Measurements from ENCODE around the gene P2RX2. TPM values are rescaled to one million over a fixed set of nuclear protein-coding genes. Genes with fewer than 3 reads are reported as not detected.

Gene P2RX2
- total RNA-seq, 5 donors from 2014 or later (not counting 1 experiment from before 2014, with no cell fraction given) = not detected

- Histone ChIP-seq H3K4me1 (ENCODE audit: control insufficient read depth in 1 of 2, extremely low read depth in 1 of 2, insufficient read depth in 2 of 2, low read length in 2 of 2) (peaks cover 0 to 15% of the 10 kb centered on the region in 2 experiments), H3K4me3 (ENCODE audit: control insufficient read depth in 1 of 2, extremely low read depth in 1 of 2, low read length in 1 of 2) (no peak overlapping the region), H3K27ac (ENCODE audit: low read length) (no peak overlapping the region), H3K36me3 (ENCODE audit: control insufficient read depth in 2 of 2, extremely low read depth in 1 of 2, insufficient read depth in 1 of 2, low read length in 1 of 2) (no peaks in the 10 kb centered on the region), H3K27me3 (replicated peaks in 1 of 2; ENCODE audit: control insufficient read depth in 2 of 2, extremely low read depth in 1 of 2, insufficient read depth in 2 of 2, low read length in 1 of 2) (peaks cover 13 to 69% of the 10 kb centered on the region in 2 experiments), H3K9me3 (no peaks in the 10 kb centered on the region)
- CTCF ChIA-PET = no interaction called here
- POLR2A ChIA-PET = no interaction called here
- ATAC-seq (replicated peaks in 1 of 4) (no peak), DNase-seq (no peak)
- Mint-ChIP-seq H3K4me1 (peaks cover 8 to 16% (median 8%) of the 10 kb centered on the region in 3 donors), H3K27ac (no peak overlapping the region), H3K36me3 (no peaks in the 10 kb centered on the region), H3K4me3 (peak overlapping the region in 1 of 3 donors; percentile 75), H3K27me3 (peaks cover 44 to 50% of the 10 kb centered on the region in 2 donors), H3K9me3 (no peaks in the 10 kb centered on the region)
- 75% methylated on average over 26 of the region's 33 CpGs for WGBS (ENCODE audit: insufficient coverage)
Measured at GRCh38 chr12:132610866-132611602, 7.5 kb upstream of the P2RX2 start.

- Mint-ChIP-seq H3K27ac (no peak overlapping the region), H3K4me1 (peaks cover 8 to 16% (median 8%) of the 10 kb centered on the region in 3 donors), H3K36me3 (no peaks in the 10 kb centered on the region), H3K9me3 (no peaks in the 10 kb centered on the region), H3K27me3 (peaks cover 39 to 50% of the 10 kb centered on the region in 2 donors), H3K4me3 (no peak overlapping the region)
- ATAC-seq (replicated peaks in 1 of 4) = no peak
- DNase-seq = no peak
- no peak overlapping the region for H3K4me3 ChIP-seq (ENCODE audit: control insufficient read depth in 1 of 2, extremely low read depth in 1 of 2, low read length in 1 of 2)
- no peaks in the 10 kb centered on the region for H3K36me3 ChIP-seq (ENCODE audit: control insufficient read depth in 2 of 2, extremely low read depth in 1 of 2, insufficient read depth in 1 of 2, low read length in 1 of 2)
- H3K27ac ChIP-seq (ENCODE audit: low read length) = no peak overlapping the region
- ChIA-PET CTCF (no interaction called here), POLR2A (no interaction called here)
- H3K4me1 ChIP-seq (ENCODE audit: control insufficient read depth in 1 of 2, extremely low read depth in 1 of 2, insufficient read depth in 2 of 2, low read length in 2 of 2) = peaks cover 0 to 15% of the 10 kb centered on the region in 2 experiments
- H3K27me3 ChIP-seq (replicated peaks in 1 of 2; ENCODE audit: control insufficient read depth in 2 of 2, extremely low read depth in 1 of 2, insufficient read depth in 2 of 2, low read length in 1 of 2) = peaks cover 13 to 69% of the 10 kb centered on the region in 2 experiments
- no peaks in the 10 kb centered on the region for H3K9me3 ChIP-seq
- 90% methylated on average over 8 of the region's 10 CpGs for WGBS (ENCODE audit: insufficient coverage)
Measured at GRCh38 chr12:132611620-132612019, 7.0 kb upstream of the P2RX2 start.

- H3K4me1 ChIP-seq (ENCODE audit: control insufficient read depth in 1 of 2, extremely low read depth in 1 of 2, insufficient read depth in 2 of 2, low read length in 2 of 2) = peaks cover 0 to 18% of the 10 kb centered on the region in 2 experiments
- ChIA-PET POLR2A (no interaction called here), CTCF (no interaction called here)
- 81% methylated on average over 5 of the region's 5 CpGs for WGBS (ENCODE audit: insufficient coverage)
- ATAC-seq (replicated peaks in 1 of 4) = no peak
- no peak overlapping the region for H3K4me3 ChIP-seq (ENCODE audit: control insufficient read depth in 1 of 2, extremely low read depth in 1 of 2, low read length in 1 of 2)
- Mint-ChIP-seq H3K36me3 (no peaks in the 10 kb centered on the region), H3K4me1 (peaks cover 14 to 15% (median 14%) of the 10 kb centered on the region in 3 donors), H3K27ac (no peak overlapping the region), H3K4me3 (no peak overlapping the region), H3K27me3 (peaks cover 38 to 51% of the 10 kb centered on the region in 2 donors), H3K9me3 (no peaks in the 10 kb centered on the region)
- peaks cover 6% of the 10 kb centered on the region for H3K9me3 ChIP-seq
- H3K27ac ChIP-seq (ENCODE audit: low read length) = no peak overlapping the region
- no peak for DNase-seq
- H3K36me3 ChIP-seq (ENCODE audit: control insufficient read depth in 2 of 2, extremely low read depth in 1 of 2, insufficient read depth in 1 of 2, low read length in 1 of 2) = no peaks in the 10 kb centered on the region
- peaks cover 20 to 66% of the 10 kb centered on the region in 2 experiments for H3K27me3 ChIP-seq (replicated peaks in 1 of 2; ENCODE audit: control insufficient read depth in 2 of 2, extremely low read depth in 1 of 2, insufficient read depth in 2 of 2, low read length in 1 of 2)
Measured at GRCh38 chr12:132614029-132614428, 4.5 kb upstream of the P2RX2 start.

GRCh38 chr12:132614861-132615578, 3.6 kb upstream of the P2RX2 start:
- H3K36me3 ChIP-seq (ENCODE audit: control insufficient read depth in 2 of 2, extremely low read depth in 1 of 2, insufficient read depth in 1 of 2, low read length in 1 of 2) = no peaks in the 10 kb centered on the region
- peaks cover 6% of the 10 kb centered on the region for H3K9me3 ChIP-seq
- ChIA-PET CTCF (interaction anchor here (0.8 to 1.1 kb wide), 3 partner anchors 54 to 461 kb away, joined by 3 to 5 read pairs (median 3); no protein-coding TSS in a partner anchor), POLR2A (no interaction called here)
- peaks cover 37 to 49% of the 10 kb centered on the region in 2 donors for H3K27me3 Mint-ChIP-seq
- H3K4me3 ChIP-seq (ENCODE audit: control insufficient read depth in 1 of 2, extremely low read depth in 1 of 2, low read length in 1 of 2) = no peak overlapping the region
- ATAC-seq (replicated peaks in 1 of 4) = peak; percentile 79 to 89 (median 84)
- no peaks in the 10 kb centered on the region for H3K36me3 Mint-ChIP-seq
- DNase-seq = peak; percentile 35 to 90 (median 73)
- no peak overlapping the region for H3K27ac Mint-ChIP-seq
- 34% methylated on average over 7 of the region's 18 CpGs for WGBS (ENCODE audit: insufficient coverage)
- H3K27ac ChIP-seq (ENCODE audit: low read length) = no peak overlapping the region
- no peaks in the 10 kb centered on the region for H3K9me3 Mint-ChIP-seq
- H3K4me1 ChIP-seq (ENCODE audit: control insufficient read depth in 1 of 2, extremely low read depth in 1 of 2, insufficient read depth in 2 of 2, low read length in 2 of 2) = peaks cover 0 to 16% of the 10 kb centered on the region in 2 experiments
- H3K27me3 ChIP-seq (replicated peaks in 1 of 2; ENCODE audit: control insufficient read depth in 2 of 2, extremely low read depth in 1 of 2, insufficient read depth in 2 of 2, low read length in 1 of 2) = peaks cover 19 to 65% of the 10 kb centered on the region in 2 experiments
- H3K4me1 Mint-ChIP-seq = peaks cover 14 to 15% (median 14%) of the 10 kb centered on the region in 3 donors
- no peak overlapping the region for H3K4me3 Mint-ChIP-seq

GRCh38 chr12:132615579-132616038, 3.0 kb upstream of the P2RX2 start:
- Mint-ChIP-seq H3K36me3 (no peaks in the 10 kb centered on the region), H3K4me1 (peaks cover 11 to 14% (median 13%) of the 10 kb centered on the region in 3 donors), H3K27ac (no peak overlapping the region), H3K4me3 (no peak overlapping the region), H3K27me3 (peaks cover 31 to 45% of the 10 kb centered on the region in 2 donors), H3K9me3 (no peaks in the 10 kb centered on the region)
- H3K36me3 ChIP-seq (ENCODE audit: control insufficient read depth in 2 of 2, extremely low read depth in 1 of 2, insufficient read depth in 1 of 2, low read length in 1 of 2) = no peaks in the 10 kb centered on the region
- CTCF ChIA-PET = interaction anchor here in 1 of 2 donors (1.1 kb wide), 1 partner anchor 462 kb away, joined by 5 read pairs; no protein-coding TSS in a partner anchor
- H3K27me3 ChIP-seq (replicated peaks in 1 of 2; ENCODE audit: control insufficient read depth in 2 of 2, extremely low read depth in 1 of 2, insufficient read depth in 2 of 2, low read length in 1 of 2) = peaks cover 19 to 65% of the 10 kb centered on the region in 2 experiments
- H3K9me3 ChIP-seq = peaks cover 6% of the 10 kb centered on the region
- 69% methylated on average over 6 of the region's 16 CpGs for WGBS (ENCODE audit: insufficient coverage)
- POLR2A ChIA-PET = no interaction called here
- no peak for DNase-seq
- peaks cover 0 to 10% of the 10 kb centered on the region in 2 experiments for H3K4me1 ChIP-seq (ENCODE audit: control insufficient read depth in 1 of 2, extremely low read depth in 1 of 2, insufficient read depth in 2 of 2, low read length in 2 of 2)
- no peak overlapping the region for H3K27ac ChIP-seq (ENCODE audit: low read length)
- no peak for ATAC-seq (replicated peaks in 1 of 4)
- H3K4me3 ChIP-seq (ENCODE audit: control insufficient read depth in 1 of 2, extremely low read depth in 1 of 2, low read length in 1 of 2) = no peak overlapping the region

- WGBS (ENCODE audit: insufficient coverage) = 89% methylated on average over 3 of the region's 4 CpGs
- CTCF ChIA-PET = no interaction called here
- peaks cover 0 to 9% of the 10 kb centered on the region in 2 experiments for H3K4me1 ChIP-seq (ENCODE audit: control insufficient read depth in 1 of 2, extremely low read depth in 1 of 2, insufficient read depth in 2 of 2, low read length in 2 of 2)
- no peaks in the 10 kb centered on the region for H3K9me3 Mint-ChIP-seq
- peaks cover 23 to 41% of the 10 kb centered on the region in 2 donors for H3K27me3 Mint-ChIP-seq
- DNase-seq (no peak), ATAC-seq (replicated peaks in 1 of 4) (no peak)
- no peaks in the 10 kb centered on the region for H3K36me3 Mint-ChIP-seq
- H3K27ac ChIP-seq (ENCODE audit: low read length) = no peak overlapping the region
- H3K27ac Mint-ChIP-seq = no peak overlapping the region
- H3K4me1 Mint-ChIP-seq = peaks cover 11 to 14% (median 13%) of the 10 kb centered on the region in 3 donors
- peak overlapping the region in 1 of 2 donors; percentile 38 for H3K4me3 ChIP-seq (ENCODE audit: control insufficient read depth in 1 of 2, extremely low read depth in 1 of 2, low read length in 1 of 2)
- H3K9me3 ChIP-seq = peaks cover 6% of the 10 kb centered on the region
- H3K36me3 ChIP-seq (ENCODE audit: control insufficient read depth in 2 of 2, extremely low read depth in 1 of 2, insufficient read depth in 1 of 2, low read length in 1 of 2) = no peaks in the 10 kb centered on the region
- peak overlapping the region in 1 of 3 donors; percentile 71 for H3K4me3 Mint-ChIP-seq
- POLR2A ChIA-PET = interaction anchor here in 1 of 2 donors (0.7 kb wide), 1 partner anchor 492 kb away, joined by 7 read pairs; no protein-coding TSS in a partner anchor
- peaks cover 15 to 56% of the 10 kb centered on the region in 2 experiments for H3K27me3 ChIP-seq (replicated peaks in 1 of 2; ENCODE audit: control insufficient read depth in 2 of 2, extremely low read depth in 1 of 2, insufficient read depth in 2 of 2, low read length in 1 of 2)
Measured at GRCh38 chr12:132617135-132617701, 1.4 kb upstream of the P2RX2 start.
